ENCODE measurements around the gene MBOAT2.
"Not testable (repeated sequence)": the region's sequence is repeated elsewhere in the genome, so short reads cannot be mapped to it uniquely, and the experiment has no call there.

Gene MBOAT2

DNA sequence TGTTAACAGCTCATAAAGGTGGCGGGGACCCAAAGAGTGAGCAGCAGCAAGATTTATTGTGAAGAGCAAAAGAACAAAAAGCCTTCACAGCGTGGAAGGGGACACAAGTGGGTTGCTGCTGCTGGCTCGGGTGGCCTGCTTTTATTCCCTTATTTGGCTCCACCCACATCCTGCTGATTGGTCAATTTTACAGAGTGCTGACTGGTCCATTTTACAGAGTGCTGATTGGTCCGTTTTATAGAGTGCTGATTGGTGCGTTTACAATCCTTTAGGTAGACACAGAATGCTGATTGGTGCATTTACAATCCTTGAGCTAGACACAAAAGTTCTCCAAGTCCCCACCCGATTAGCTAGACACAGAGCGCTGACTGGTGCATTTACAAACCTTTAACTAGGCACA is 100.7 kb downstream of the MBOAT2 start:
- in situ Hi-C loops (cut with MboI; ENCODE audit: low sequenced_read_pairs): not testable (repeated sequence)

DNA sequence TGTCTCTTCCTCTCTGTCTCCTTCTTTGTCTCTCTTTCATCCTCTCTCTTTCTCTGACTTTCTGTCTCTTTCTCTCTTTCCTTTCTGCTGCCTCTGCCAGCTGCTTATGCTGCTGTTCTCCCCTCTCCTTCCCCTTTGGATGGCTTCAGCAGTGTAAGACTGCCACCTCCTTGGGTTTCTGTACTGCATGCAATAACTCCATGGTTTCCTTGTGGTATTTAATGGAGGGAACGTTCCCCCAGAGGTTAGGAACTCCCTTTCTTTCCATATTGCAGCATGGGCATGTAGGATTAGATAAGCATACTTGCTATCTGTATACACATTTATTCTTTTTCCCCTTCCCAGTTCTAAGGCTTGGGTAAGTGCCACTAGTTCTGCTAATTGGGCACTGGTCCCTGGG is 106.3 kb downstream of the MBOAT2 start:
- in situ Hi-C loops (cut with MboI; ENCODE audit: low sequenced_read_pairs): not testable (repeated sequence)

DNA sequence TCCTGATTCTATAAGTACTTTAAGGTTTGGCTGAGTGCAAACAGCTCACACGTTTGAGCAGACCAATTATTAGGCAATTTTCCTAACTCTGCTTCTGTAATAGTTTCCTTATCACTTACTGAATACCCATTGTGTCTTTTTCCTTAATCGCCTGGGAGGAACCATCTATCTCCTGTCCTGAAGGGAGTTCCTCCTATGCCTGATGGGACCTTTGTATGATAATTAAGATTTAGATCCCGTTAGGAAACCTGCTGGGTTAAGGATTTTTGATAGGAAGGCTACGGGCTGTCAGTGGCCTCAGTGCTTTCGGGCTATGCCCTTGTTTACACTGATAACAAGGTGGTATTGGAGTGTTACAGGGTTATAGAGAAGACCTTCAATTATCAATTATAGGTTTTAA is 106.8 kb downstream of the MBOAT2 start:
- in situ Hi-C loops (cut with MboI; ENCODE audit: low sequenced_read_pairs): not testable (repeated sequence)

DNA sequence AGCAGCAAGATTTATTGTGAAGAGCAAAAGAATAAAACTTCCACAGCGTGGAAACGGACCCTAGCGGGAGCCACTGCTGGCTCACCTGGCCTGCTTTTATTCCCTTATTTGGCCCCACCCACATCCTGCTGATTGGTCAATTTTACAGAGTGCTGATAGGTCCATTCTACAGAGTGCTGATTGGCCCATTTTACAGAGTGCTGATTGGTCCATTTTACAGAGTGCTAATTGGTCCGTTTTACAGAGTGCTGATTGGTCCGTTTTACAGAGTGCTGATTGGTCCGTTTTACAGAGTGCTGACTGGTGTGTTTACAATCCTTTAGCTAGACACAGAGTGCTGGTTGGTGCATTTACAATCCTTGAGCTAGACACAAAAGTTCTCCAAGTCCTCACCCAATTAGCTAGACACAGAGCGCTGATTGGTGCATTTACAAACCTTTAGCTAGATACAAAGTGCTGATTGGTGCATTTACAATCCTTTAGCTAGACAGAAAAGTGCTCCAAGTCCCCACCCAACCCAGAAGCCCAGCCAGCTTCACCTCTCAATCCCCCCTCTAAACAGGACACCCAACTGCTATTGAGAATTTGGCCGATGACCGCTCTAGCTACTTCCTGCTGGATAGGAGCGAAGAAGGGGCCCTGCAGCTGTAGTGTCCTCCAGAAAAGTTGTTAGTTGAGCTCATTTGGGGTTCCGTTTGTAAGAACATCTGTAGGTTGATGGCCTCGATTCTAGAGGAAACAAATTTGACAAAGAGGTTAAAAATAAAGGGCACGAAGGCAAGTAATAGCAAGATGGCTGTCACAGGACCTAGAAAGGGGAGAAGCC is 108.2 kb downstream of the MBOAT2 start:
- in situ Hi-C loops (cut with MboI; ENCODE audit: low sequenced_read_pairs): not testable (repeated sequence)

DNA sequence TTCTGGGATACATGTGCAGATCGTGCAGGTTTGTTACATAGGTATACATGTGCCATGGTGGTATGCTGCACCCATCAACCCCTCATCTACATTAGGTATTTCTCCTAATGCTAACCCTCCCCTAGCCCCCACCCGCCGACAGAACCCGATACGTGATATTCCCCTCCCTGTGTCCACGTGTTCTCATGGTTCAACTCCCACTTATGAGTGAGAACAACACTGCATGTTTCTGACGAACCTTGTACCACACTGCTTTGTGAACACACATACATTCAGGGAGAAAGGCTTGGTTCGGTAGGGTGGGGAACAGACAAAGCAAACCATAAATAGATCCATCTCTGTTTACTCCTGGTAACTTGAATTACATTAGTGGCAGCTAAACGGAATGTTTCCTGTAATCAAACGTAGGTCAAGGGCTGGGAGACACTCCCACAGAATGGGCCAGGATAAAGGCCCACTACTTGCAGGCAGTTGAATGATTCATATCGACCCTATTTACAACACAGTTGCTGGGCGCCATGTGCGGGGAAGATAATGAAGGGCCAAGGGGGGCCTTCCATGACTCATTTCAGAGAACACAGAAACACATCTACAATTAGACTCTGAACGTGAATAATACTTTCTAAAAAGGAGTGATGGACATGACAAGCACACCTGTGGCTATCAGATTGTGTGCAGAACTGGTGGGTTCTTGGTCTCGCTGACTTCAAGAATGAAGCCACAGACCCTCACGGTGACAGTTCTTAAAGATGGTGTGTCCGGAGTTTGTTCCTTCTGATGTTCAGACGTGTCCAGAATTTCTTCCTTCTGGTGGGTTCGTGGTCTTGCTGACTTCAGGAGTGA is 109.3 kb downstream of the MBOAT2 start:
- in situ Hi-C loops (cut with MboI; ENCODE audit: low sequenced_read_pairs): no loop called here

DNA sequence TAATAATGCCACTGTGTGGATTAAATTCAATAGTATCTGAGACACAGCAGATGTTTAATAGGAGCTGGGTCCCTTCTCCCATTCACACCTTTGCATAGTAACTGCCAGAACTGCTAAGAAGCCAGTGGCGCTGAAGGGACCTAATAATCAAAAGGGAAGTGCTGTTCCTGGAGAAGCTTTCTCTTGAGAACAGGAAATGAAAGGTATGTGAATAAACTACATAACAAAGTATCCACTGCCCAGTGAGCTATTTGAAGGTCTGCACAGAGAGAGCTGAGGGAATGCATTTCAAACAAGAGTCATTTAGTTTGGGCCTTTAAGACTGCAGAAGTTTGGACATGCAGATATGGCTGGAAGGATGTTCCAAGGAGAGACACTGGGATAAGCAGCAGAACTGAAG is 110.0 kb downstream of the MBOAT2 start:
- in situ Hi-C loops (cut with MboI; ENCODE audit: low sequenced_read_pairs): no loop called here

DNA sequence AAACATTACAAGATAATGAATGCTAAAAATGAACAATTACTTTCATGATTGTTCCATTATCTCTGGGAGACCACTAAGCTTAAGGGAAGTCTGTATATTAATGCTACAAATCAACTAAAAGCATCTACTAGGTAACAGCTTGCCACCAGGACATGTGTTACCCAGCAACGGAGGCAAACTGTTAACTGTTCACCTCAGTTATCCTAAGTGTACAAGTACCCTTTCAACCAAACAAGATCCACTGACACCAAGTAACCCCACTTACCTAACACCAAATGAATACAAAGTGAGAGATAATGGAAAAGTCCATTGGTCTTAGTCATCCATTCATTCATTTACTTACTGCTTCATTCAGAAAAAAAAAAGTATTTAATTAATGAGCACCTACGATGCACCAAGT is 111.4 kb downstream of the MBOAT2 start:
- in situ Hi-C loops (cut with MboI; ENCODE audit: low sequenced_read_pairs): no loop called here

DNA sequence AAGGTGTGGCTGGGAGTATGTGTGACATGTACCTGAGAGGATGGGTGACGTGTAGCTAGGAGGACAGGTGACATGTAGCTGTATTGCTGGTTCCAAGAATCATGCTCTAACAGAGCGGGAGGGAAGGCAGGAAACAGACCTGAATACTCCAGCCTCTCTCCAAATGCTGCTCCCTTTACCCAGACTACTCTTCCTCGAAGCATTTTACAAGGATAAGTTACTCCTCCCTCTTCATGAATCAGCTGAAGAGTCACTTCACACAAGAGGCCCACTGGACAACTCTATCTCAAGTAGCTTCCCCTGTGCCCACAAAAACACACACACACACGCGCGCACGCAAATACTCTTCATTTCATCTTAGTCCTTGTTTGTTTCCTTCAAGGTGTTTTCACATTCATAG is 113.5 kb downstream of the MBOAT2 start:
- in situ Hi-C loops (cut with MboI; ENCODE audit: low sequenced_read_pairs): no loop called here

DNA sequence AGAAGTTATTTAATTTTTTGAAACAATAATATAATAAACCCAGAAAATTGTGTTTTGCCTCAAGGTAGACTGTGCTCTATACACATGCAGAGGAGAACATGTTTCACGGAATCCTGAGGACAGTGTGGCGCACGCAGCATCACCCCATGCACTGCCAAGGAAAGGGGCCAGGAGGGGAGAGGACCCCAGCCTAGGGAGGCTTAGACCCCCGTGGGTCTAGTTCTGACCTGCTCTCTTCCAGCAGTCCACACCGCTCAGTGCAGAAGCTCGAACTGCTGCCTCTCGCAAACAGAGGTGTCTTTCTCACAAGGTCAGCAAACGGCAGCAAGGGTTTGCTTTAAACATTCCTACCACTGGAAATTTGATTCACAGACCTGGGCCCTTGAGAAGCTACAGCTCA is 114.5 kb downstream of the MBOAT2 start:
- in situ Hi-C loops (cut with MboI; ENCODE audit: low sequenced_read_pairs): no loop called here

DNA sequence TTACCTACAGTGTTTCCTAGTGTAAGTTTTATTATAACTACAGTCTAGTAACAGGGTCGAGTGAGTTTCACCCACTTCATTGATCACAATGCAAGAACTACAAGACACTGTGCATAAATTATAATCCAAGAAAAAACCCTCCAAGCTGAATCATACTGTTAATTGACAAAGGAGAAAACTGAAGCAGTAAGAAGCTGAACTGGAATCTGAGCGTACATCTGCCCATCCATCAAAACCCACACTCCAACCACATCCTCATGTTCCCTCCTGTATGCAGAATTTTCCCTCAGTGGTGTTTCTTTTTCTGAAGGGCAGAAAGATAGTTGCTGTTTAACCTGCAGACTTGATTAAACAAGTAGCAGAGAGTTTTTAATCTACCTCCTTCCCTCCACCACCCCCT is 116.6 kb downstream of the MBOAT2 start:
- in situ Hi-C loops (cut with MboI; ENCODE audit: low sequenced_read_pairs): no loop called here

DNA sequence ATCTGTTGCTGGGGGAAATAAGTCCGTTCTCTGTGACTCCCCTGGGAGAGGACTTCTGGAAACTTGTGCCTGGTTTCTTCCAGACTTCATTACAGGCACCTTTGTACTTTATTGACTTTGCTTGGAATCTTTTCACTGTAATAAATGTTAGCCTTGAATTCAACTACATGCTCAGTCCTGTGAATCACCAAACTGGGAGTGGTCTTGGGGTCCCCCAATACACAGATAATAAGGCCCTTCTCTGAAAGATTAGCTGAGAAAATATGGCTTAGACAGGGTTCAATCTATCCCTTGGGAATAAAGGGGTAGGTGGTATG is 117.3 kb downstream of the MBOAT2 start:
- in situ Hi-C loops (cut with MboI; ENCODE audit: low sequenced_read_pairs): no loop called here

DNA sequence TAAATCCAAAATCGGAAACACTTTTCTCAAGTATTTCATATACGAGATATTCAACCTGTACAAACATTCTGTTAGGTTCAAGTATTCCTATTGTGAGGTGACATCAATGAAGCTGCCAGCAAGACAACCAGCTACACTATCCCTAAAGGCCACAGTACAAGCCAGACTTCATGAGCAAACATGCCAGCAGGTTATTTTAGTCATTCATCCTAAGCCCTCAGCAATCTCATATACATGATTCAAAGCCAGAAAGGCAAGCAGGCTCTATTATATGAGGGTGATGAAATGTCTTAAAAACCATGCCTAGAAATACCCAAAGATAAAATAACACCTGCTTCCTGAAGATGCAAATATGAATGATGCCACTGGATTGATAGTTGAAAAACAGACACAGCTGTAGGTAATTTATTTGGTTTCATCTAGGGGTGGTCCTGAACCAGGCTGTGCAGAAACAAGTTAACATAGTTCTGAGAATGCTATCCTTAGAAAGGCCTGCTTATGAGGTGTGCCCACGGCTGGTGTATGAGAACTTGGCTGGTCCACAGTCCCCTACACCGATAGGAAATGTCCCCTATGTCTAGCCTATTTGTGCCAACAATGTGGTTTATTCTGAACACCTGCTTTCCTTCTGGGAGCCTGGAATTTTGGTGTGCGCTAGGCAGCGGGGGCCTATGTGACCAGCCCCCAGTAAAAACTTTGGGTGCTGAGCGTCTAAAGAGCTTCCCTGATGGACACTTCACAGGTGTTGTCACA is 117.9 kb downstream of the MBOAT2 start:
- in situ Hi-C loops (cut with MboI; ENCODE audit: low sequenced_read_pairs): no loop called here

DNA sequence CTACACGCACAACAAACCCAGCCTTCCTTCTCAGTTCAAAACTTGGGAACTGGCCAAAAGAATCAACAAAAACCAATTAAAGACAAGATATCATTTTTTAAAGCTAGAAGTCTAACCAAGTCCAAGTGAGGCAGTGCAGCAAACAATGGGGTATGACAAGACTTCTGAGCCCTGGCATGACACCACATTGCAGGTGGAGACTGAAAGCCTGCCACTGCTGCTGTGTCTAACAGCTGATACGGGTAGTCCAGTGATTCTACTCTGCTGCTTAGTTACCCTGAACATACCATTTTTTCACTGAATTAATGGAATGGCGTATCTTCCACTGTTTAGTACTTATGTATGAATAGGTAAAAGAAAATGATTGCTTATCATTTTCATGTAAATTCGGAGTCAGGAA is 118.7 kb downstream of the MBOAT2 start:
- in situ Hi-C loops (cut with MboI; ENCODE audit: low sequenced_read_pairs): no loop called here

DNA sequence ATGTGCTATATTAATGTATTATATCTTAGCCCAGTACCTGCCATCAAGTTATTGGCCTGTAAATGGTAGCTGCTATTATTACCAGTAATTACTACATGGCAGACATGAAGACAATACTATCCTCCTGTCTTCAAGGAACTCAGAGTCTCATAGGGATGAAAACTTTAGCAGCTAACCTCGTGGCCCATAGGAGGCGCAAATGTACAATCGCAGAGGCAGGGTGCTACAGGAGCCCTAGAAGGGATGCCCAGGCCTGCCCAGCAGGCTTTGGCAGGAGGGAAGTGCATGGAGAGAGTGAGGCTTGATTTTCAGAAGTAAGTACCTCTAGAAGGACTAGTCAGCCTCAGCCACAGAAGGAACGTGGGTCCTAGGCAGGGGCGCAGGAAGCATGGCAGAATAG is 121.4 kb downstream of the MBOAT2 start:
- in situ Hi-C loops (cut with MboI; ENCODE audit: low sequenced_read_pairs): no loop called here

DNA sequence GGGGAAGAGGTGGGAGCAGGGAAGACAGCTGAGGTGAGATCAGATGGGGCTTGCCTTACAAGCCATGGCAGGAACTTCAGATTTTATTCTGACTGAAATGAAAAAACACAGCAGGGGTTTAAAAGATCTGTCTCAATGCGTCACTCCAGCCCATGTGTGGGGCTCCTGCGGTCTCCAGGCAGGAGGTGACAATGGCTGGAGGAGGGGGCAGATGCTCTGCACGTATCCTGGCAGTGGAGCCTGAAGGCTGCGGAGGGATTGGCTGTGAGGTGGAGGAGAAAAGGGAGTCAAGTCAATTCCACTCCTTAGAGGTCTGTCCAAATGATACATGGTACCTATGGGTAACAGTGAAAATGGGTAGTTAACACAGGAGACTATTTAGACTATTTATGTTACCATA is 125.6 kb downstream of the MBOAT2 start:
- in situ Hi-C loops (cut with MboI; ENCODE audit: low sequenced_read_pairs): no loop called here

DNA sequence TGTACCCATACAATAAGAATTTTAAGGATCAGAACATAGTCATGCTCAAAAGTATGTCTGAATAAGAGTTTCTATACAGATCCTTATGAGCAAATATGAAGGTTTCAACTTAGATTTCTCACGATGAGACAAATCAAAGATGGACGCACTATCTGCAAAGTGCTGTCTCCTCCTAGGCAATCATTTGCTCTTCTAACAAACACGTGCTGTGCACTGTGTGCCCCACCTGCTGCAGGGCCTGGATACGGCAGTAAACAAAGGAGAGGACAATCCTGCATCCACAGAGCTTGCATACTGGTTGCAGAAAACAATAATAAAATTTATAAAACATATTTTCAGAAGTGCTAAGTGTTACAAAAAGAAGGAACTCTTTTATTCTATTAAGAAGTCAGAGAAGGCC is 126.2 kb downstream of the MBOAT2 start:
- in situ Hi-C loops (cut with MboI; ENCODE audit: low sequenced_read_pairs): no loop called here

DNA sequence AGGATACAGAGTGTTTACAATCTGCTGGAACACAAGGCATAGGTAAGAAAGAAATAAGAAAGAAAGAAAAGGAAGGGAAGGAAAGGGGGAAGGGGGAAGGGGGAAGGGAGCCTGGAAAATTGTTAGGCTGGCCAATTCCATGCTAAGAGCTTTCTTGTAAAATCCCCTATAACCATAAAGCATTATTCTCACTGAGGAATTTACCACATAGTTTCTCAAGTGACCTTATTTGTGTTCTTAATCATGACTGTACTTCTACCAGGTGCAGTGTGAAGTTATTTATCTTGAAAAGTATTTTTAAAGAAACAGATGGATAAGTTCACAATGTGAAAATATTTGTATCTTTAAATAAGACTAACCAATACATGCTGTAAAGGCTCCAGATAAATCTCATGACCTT is 126.9 kb downstream of the MBOAT2 start:
- in situ Hi-C loops (cut with MboI; ENCODE audit: low sequenced_read_pairs): no loop called here

DNA sequence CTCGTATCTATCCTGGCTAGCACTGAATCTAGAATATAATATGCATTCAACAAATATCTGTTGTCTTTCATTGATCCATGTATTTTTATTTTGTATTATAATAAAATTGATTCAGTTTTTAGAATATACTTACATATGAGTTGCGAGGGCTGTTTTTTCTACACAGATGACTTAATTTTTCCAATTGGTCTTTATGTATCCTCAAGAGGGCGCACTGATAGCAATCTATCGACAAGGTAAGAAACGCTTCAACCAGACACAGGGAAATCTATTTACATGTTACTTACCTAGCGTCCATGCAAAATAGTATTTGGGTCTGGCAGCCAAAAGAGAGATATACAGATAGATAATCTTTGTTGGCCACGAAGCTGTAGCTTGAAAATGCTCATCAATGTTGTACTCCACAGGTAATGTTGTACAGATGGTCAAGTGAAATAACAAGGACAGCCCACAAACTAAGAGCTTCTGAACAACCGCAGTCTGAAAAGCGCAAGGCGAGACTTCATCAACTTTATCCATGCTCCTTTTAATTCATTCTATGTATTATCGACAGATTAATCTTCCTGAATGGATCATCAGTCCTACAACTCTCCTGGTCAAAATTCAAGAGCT is 130.6 kb downstream of the MBOAT2 start:
- in situ Hi-C loops (cut with MboI; ENCODE audit: low sequenced_read_pairs): no loop called here

DNA sequence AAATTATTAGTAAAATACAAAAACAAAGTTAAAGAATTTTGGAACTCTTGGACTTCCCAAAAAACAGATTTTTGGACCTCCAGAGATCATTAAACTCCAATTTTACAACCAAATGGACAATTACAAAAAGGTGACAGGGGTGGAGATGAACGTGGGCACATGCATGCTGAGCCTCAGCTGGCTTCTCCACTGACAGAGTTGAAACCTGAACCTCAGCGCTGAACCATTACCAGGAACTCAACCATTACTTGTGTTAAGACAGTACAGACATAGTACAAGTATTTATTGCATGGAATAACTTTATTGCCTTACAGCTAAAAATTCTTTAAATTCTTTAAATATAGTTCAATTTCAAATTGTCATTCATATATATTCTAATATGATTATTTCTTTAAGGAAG is 133.0 kb downstream of the MBOAT2 start:
- in situ Hi-C loops (cut with MboI; ENCODE audit: low sequenced_read_pairs): no loop called here

DNA sequence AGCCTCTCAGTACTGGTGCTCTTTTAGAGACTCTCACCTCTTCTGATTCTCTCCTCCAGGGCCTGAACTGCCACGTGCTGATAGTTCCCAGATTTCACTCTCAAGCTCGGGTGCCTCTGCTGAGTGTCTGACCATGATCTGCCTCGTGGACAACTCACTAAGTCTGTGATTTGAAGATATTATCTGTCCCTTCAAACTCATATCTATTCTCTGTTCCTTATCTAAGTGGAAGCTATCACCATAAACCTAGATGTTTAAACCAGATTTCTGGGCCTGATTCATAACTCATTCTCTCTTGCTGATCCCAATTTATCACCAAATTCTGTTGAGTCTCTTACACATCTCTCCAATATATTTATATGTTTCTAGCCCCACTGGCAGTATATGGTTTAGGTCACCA is 136.1 kb downstream of the MBOAT2 start:
- in situ Hi-C loops (cut with MboI; ENCODE audit: low sequenced_read_pairs): no loop called here

DNA sequence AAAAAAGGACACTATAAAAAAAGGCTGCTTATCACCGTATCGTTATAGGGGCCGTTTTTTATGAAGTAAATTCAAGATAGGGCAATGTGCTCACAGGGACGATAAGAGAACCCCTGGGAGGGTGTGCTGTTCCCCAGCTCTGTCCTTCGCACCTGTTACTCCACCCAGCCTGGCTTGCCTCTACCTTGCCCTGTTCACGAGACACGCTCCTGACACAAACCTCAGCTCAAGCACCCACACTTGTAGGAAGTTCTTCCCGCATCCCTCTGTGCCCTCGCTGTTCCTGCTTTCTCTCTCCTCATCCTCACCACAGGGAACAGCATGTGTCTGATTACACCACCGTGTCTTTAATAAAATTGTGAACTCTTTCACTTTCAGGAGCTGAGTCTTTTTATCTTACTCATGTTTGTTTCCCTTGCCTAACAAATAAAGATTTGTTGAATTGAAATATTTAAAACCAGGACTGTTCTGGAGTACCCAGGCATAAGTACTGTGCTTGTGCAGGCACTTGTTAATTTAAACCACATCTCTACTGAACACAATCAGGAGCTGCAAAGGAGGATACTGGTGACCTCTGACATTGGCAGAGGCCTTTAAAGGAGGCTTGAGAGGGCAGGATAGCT is 140.0 kb downstream of the MBOAT2 start:
- in situ Hi-C loops (cut with MboI; ENCODE audit: low sequenced_read_pairs): no loop called here

Data from HL-60/S4 treated with retinoic acid at 250 ng/mL for 4 days and 3 days (cell line).